Activated T-cell treated with anti-CD3 and anti-CD28 coated beads for 48 hours (primary cell): ENCODE results near the gene SAFB.

ENCODE experiments used
- DNase-seq: peaks from one replicate; pipeline ENCODE4 v3.0.0-alpha.2; 2020; ENCODE audit warnings: low read depth

Gene SAFB

DNA sequence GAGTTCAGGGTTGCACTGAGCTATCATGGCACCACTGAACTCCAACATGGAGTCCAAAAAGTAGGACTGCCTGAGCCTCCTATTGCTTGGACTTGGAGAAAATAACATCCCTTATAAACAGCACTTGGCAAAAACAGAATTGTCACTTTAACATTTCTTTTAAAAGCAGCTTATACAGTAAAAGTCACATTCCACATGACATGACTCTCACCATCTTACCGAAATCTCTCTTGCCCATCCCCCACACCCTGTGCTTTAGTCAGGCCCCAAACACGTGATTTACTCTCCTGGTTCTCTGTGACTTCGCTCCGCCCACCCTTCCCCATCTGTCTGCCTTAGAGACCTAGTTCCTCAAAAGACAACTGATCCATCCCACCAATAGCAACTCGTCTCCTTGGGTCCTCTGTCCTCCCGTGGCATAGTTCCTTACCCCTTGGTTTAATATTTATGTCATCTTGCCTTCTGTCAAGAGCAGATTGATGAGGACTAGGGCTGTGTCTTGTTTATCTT, 4.6 kb downstream of the SAFB start:
- peak; percentile 30 for DNase-seq

DNA sequence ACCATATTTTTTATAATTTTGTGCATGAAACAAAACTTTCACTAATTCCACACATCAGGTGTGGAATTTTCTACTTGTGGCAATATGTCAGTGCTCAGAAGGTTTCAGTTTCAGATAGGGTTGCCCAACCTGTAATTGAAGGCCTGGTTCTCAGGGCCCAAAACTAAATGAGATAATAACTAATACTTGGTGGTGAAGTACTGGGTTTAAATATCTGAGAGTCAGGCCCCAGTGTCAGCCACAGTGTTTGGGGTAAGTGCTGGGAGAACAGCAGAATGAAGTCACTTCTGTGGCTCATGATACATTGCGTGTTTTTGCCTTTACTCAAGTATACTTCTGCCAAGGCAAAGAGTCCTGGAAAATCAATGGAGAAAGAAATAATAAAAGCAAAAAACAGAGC, 5.6 kb downstream of the SAFB start:
- no peak for DNase-seq

DNA sequence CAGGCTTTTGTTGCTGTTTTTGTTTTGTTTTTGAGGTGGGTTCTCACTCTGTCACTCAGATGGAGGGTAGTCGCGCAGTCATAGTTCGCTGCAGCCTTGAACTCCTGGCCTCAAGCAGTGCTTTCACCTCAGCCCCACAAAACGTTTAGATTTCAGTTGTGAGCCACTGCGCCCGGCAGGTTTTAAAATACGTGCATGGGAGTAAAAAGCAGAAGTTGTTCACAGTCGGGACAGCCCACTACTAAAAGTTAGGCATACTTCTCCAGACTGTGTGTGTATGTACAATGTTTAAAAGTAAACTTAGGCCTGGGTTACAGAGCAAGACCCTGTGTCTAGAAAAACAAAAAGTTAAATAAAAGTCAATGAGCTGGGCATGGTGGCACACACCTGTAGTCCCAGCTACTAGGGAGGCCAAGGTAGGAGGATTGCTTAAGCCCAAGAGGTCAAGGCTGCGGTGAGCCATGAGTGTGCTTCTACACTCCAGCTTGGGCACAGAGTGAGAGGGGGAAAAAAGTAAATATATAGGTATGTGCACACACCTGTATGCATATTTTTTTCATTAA, 6.1 kb downstream of the SAFB start:
- DNase-seq = no peak

GRCh38 chr19:5631567-5632240, 8.8 kb downstream of the SAFB start:
- DNase-seq = no peak

GRCh38 chr19:5632241-5632612, 9.3 kb downstream of the SAFB start:
- DNase-seq = no peak

GRCh38 chr19:5632657-5633056, 9.8 kb downstream of the SAFB start:
- DNase-seq = no peak

DNA sequence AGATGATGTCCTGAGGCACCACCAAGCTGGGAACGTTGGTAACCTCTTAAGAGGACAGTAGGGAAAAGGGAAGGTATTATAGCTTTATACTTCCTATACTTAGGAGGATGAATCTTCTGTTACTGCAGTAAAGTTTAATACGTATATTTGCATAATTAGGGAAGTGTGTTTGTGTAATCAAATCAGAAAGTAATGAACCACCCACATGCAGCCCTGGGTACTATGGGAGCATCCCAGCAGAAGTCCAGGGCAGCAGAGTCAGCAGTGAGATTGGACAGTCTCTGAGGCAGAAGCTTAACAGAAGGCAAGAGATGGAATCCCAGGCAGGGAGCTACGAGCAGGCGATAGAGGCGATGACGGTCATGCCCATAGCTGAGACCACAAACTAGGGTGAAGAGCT, 12.5 kb downstream of the SAFB start:
- DNase-seq = no peak

- no peak for DNase-seq
Observed at GRCh38 chr19:5637971-5638370, 15.1 kb downstream of the SAFB start.

DNA sequence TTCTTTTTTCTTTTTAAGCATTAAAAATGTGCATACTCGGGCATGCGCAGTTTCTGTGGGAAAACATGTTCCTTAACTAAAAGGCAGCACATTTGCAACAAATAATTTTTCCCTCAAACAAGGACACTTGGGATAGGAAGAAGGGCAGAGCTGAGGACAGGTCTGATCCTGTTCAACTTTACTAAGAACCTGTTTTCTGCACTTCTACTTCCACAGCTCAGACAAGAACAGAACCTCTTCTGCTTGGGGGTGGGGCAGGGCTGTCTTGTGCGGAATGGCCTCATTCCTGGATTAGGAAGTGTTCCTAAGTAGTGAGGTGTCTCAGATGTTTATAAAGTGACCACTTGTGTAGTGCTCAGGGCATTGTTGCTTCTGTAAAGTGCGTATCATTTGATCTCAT, 18.3 kb downstream of the SAFB start:
- DNase-seq = no peak

DNA sequence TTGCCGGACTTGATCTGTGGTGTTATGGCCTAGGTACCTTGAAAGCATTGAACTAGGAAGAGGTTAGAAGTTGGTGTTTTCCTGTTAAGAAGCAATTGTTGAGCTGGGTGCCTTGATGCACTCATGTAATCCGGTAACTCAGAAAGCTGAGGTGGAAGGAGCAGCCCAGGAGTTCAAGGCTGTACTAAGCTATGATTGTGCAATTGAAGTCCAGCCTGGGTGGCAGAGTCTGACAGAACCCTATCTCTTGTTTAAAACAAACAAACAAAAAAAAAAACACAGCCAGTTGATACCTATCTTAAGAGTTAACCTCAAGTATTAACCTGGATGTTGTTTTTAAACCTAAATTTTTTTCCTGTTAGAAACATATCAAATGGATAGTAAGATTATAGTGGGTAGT, 19.3 kb downstream of the SAFB start:
- no peak for DNase-seq

- no peak for DNase-seq
Observed at GRCh38 chr19:5643060-5643459, 20.2 kb downstream of the SAFB start.

GRCh38 chr19:5644037-5644436, 21.2 kb downstream of the SAFB start:
- no peak for DNase-seq

- no peak for DNase-seq
Observed at GRCh38 chr19:5645409-5645808, 22.5 kb downstream of the SAFB start.

GRCh38 chr19:5646703-5647102, 23.8 kb downstream of the SAFB start:
- no peak for DNase-seq

DNA sequence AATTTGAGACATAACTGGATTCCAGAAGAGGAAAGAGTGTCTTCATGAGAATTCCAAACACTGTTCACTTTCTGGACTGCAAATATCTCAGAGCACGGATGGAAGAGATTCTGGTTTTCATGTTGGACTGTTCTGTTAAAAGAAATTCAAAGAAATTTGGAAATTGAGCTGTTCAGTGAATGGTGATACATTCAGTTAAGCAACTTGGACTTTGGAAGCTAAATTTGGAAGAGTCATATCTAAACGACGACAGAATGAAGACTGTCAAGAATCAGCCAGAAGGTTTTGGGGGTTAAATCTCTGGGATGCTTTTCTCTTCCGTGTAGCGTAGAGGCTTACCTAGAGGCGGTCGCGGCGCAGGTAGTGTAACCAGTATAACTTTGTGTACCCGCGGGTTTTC, 25.6 kb downstream of the SAFB start:
- no peak for DNase-seq

- no peak for DNase-seq
Observed at GRCh38 chr19:5651361-5651760, 28.5 kb downstream of the SAFB start.

DNA sequence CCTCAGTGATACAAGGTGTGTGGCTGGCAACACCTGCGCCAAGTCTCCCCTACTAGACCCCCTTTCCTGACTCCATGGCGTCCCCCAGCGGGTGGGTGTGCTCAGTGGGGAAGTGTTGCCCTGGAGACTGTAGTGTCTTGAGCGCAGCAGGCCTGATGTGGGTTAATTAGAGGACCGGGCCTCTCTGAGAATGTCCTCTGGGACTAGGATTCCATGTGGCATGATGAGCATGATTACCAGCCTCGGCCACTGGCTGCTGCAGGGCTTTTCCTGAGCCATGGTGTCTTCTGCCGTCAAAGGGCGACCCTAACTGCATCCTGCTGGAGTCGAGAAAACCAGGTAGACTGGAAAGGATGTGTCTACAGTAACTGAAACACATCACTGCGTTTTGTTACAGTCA, 29.4 kb downstream of the SAFB start:
- DNase-seq = no peak

DNA sequence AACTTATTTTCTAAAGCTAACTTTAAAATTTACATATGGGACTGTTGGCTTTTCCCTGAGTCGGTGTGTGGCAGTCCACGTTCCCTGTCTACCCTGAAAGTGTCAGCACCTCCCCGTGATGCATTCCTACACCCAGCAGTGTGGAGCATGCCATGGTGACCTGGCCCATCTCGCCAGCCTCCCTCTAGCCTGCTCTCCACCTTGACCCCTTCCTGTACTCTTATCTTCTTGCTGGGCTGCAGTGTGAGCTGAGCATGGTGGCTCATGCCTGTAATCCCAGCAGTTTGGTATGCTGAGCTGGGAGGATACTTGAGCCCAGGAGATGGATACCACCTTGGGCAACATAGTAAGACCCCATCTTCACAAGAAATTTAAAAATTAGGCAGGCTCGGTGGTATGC, 32.0 kb downstream of the SAFB start:
- DNase-seq = no peak

- DNase-seq = no peak
Observed at GRCh38 chr19:5655412-5655811, 32.5 kb downstream of the SAFB start.

- DNase-seq = no peak
Observed at GRCh38 chr19:5661483-5661882, 38.6 kb downstream of the SAFB start.

GRCh38 chr19:5663904-5664303, 41.0 kb downstream of the SAFB start:
- no peak for DNase-seq

DNA sequence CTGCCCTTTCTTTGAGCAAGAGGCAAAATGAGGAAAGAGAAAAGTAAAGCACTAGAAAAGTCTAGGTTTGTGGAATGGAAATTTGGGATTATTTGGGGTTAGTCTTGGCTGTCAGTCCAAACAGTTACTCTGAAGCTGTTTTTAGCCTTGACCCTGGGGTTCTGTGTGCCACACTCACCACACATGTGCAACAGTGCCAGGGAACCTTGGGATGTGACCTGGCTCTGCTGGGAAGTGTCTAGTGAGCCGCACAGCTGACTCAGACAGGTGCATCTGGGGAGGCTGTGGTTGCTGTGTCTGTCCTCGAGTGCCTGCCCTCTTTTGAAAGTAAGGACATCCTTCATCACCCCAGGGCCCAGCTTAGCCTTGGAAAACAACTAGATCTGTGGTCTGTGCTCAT, 41.6 kb downstream of the SAFB start:
- DNase-seq = no peak

DNA sequence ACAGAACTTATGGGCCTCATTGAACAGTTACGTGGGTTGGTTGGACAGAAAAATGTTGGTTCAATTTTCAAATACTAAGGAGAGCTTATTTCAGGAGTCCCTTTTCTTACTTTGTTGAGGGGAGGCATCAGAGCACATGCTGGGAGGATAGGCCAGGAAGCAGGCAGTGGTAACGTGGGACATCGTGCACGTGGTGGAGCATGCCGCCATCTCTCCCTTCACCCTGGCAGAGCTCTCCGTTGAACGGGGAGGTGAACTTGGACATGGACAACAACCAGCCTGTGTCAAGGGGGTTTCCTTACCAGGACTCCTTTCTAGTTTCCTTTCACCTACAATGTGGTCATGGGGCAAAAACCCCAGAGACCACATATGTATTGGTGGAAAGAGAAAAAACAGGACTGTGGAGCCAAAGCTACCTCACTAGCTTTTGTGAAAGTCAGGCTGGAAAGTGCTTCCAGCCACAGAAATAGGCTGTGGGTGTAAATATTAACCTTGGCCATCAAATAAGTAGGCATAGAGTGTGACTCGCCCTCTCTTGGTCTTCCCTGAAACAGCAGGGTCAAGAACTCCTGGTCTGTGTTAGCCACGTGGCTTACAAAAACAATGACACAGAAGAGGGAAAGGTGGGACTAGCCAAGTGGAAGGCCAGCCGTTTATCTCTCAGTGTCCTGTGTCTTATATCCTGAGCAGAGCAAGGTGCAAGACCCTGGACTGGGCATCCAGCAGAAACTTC, 43.1 kb downstream of the SAFB start:
- DNase-seq = no peak
